ENCODE measurements around the gene BEND4. TPM values are rescaled to one million over a fixed set of nuclear protein-coding genes. Genes with fewer than 3 reads are reported as not detected.
"Not testable (repeated sequence)": the region's sequence is repeated elsewhere in the genome, so short reads cannot be mapped to it uniquely, and the experiment has no call there.

Gene BEND4
- total and polyA plus RNA-seq, 7 donors: 0.16 to 1.2 (median 0.51) TPM; not detected in 3

DNA sequence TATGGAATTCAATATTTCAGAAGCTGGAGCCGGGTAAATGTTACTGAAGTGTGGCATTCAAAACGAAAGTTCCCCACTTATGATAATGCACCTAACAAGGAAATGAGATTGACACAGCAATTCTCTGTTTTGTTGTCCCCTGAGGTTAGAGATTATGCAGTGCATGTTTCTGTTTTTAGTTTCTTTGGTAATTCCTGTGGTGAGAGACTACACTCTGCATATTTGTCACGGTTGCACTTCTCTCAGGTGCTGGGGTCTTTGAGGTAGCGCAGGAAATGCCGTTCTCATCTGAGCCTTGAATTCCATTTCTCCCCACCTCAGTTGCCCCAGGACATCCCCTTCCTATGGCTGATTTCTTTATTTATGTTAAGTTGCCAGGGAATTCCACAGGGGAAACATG, 15.3 kb upstream of the BEND4 start:
- intact Hi-C loops (cut with DNase I): no loop called here

DNA sequence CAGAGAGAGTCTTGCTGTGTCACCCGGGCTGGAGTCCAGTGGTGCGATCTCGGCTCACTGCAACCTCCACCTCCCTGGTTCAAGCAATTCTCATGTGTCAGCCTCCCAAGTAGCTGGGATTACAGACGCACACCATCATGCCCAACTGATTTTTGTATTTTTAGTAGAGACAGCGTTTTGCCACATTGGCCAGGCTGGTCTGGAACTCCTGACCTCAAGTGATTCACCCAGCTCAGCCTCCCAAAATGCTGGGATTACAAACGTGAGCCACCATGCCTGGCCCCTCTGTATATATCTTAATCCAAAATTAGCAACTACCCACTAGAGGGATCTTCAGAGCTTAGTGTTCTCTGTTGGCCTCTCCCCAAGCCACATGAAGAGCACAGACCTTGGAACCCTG, 13.7 kb upstream of the BEND4 start:
- WGBS, 2 donors: 85 to 87% methylated on average over 6 of the region's 6 CpGs
- H3K9me3 ChIP-seq; H3K27ac ChIP-seq; H3K4me1 ChIP-seq; H3K4me3 ChIP-seq; DNase-seq; intact Hi-C loops (cut with DNase I); H3K36me3 ChIP-seq; H3K27me3 ChIP-seq: not testable (repeated sequence)

More for the DNA sequence above, 15.3 kb upstream of the BEND4 start:
- H3K27ac ChIP-seq: no peak overlapping the region
- no peaks in the 10 kb centered on the region for H3K27me3 ChIP-seq
- DNase-seq: no peak
- H3K36me3 ChIP-seq: no peaks in the 10 kb centered on the region
- WGBS, 2 donors: 63 to 81% methylated on average over 5 of the region's 5 CpGs
- TF ChIP-seq, protein P1, sequence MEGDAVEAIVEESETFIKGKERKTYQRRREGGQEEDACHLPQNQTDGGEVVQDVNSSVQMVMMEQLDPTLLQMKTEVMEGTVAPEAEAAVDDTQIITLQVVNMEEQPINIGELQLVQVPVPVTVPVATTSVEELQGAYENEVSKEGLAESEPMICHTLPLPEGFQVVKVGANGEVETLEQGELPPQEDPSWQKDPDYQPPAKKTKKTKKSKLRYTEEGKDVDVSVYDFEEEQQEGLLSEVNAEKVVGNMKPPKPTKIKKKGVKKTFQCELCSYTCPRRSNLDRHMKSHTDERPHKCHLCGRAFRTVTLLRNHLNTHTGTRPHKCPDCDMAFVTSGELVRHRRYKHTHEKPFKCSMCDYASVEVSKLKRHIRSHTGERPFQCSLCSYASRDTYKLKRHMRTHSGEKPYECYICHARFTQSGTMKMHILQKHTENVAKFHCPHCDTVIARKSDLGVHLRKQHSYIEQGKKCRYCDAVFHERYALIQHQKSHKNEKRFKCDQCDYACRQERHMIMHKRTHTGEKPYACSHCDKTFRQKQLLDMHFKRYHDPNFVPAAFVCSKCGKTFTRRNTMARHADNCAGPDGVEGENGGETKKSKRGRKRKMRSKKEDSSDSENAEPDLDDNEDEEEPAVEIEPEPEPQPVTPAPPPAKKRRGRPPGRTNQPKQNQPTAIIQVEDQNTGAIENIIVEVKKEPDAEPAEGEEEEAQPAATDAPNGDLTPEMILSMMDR (IDR thresholded peaks at IDR 0.05): no peak
- TF ChIP-seq POLR2A (IDR thresholded peaks at IDR 0.05) (no peak), POLR2AphosphoS5 (IDR thresholded peaks at IDR 0.05) (no peak), EP300 (IDR thresholded peaks at IDR 0.05) (no peak)
- no peaks in the 10 kb centered on the region for H3K9me3 ChIP-seq
- H3K4me1 ChIP-seq: no peaks in the 10 kb centered on the region
- no peak overlapping the region for H3K4me3 ChIP-seq

DNA sequence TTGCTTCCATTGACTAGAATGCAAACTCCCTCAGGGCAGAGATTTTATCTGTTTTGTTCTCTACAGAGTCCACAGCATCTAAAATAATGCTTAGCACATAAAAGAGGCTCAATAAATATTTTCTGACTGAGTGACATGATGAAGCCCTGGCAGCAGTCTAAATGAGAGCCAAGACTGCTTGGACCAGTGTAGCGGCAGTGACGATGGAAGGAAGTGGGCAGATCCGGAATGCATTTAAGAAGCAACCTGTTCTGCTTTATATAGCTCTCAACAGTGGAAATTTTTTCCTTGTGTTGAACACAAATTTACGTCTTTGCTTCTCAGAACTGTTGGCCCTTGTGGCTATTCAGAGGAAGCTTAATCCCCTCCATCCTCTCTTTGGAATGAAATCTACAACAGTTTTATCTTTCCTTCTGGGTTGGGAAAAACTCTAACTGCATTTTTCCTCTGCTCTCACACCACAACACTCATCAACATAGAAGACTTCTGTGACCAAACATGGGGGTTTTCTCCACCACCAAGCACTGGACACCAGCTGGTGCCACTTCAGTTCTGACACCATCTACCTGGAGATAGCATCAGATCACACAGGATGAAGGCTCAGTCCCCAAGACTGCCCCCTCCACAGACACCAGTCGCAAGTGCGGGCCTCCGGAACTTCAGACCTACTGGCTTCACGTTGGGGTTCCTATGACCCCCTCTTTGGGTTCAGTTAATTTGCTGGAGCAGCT, 7.0 kb upstream of the BEND4 start:
- 81 to 86% methylated on average over 8 of the region's 8 CpGs for WGBS, 2 donors
- no peak overlapping the region for H3K4me3 ChIP-seq
- no peaks in the 10 kb centered on the region for H3K27me3 ChIP-seq
- DNase-seq: no peak
- no peaks in the 10 kb centered on the region for H3K4me1 ChIP-seq
- H3K36me3 ChIP-seq: no peaks in the 10 kb centered on the region
- intact Hi-C loops (cut with DNase I): no loop called here
- H3K9me3 ChIP-seq: no peaks in the 10 kb centered on the region
- TF ChIP-seq EP300 (IDR thresholded peaks at IDR 0.05): no peak
- TF ChIP-seq, protein P1 (IDR thresholded peaks at IDR 0.05): no peak
- no peak for TF ChIP-seq POLR2AphosphoS5 (IDR thresholded peaks at IDR 0.05)
- no peak for TF ChIP-seq POLR2A (IDR thresholded peaks at IDR 0.05)
- no peak overlapping the region for H3K27ac ChIP-seq

DNA sequence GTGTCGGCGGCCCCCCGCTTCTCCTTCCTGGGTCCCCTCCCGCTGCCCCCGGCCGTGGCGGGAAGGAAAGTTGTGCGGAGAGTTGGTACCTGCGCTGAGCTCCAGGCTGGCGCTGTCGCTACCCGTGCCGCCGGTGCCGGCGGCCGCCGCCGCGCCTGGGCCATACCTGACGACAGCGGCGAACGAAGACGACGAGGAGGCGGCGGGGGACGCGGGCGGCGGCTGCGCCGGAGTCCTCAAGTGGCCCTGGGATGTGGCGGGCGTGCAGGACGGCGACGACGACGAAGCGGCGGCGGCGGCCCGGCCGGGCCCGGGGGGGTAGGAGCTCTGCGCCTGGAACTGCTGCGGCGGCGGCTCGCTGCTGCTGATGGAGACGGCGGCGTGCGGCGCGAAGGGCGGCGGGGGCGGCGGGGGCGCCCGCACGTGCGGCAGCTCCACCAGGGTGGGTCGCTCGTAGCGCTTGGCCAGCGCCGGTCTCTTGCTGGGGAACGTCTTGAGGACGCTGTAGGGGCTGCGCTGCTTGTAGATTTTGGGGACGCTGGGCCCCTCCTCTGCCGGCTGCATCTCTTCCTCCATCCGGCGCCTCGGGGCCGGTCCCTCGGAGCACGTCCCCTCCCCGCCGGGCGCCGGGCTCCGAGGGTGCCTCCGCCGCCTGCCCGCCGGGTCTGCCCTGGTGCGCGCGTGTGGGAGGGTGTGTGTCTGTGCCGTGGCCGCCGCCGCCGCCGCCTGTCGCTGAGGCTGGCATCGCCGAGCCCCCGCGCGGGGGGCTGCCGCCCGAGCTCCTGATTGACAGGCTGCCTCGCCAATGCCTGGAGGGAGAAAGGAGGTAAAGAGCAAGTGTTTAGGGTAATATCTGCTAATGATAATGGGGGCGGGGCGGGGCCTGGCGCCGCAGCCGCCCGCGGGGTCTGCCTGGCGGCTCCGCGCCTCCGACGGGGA, 618 bp downstream of the BEND4 start:
- DNase-seq: no peak
- Histone ChIP-seq H3K9me3 (no peaks in the 10 kb centered on the region), H3K4me1 (peaks cover 0 to 25% (median 20%) of the 10 kb centered on the region in 4 donors), H3K27ac (no peak overlapping the region), H3K36me3 (no peaks in the 10 kb centered on the region), H3K4me3 (peak overlapping the region; percentile 8 to 47 (median 40)), H3K27me3 (peaks cover 23 to 54% (median 33%) of the 10 kb centered on the region in 3 donors)
- WGBS, 2 donors: 1 to 4% methylated on average over 122 of the region's 122 CpGs
- no peak for TF ChIP-seq EP300 (IDR thresholded peaks at IDR 0.05)
- TF ChIP-seq, protein P1 (IDR thresholded peaks at IDR 0.05): no peak
- TF ChIP-seq POLR2AphosphoS5 (IDR thresholded peaks at IDR 0.05): no peak
- no peak for TF ChIP-seq POLR2A (IDR thresholded peaks at IDR 0.05)
- intact Hi-C loops (cut with DNase I): no loop called here
